H1 (cell line): ENCODE data around the gene RIMBP2. TPM values are rescaled to one million over a fixed set of nuclear protein-coding genes. Genes with fewer than 3 reads are reported as not detected.

ENCODE experiments used
- CTCF ChIA-PET: fragments of 300-600 bp; sonication (Branson Sonifier 250); formaldehyde crosslinking; loops from one replicate; lab custom pipeline; 2021; ENCODE audit not compliant: partially characterized antibody; lab: Charles Lee
- POLR2A ChIA-PET: fragments of 300-600 bp; sonication (Branson Sonifier 250); formaldehyde crosslinking; loops from one replicate; lab custom pipeline; 2021; ENCODE audit warnings: inconsistent platforms; ENCODE audit not compliant: partially characterized antibody; lab: Charles Lee
- DNase-seq, 2 experiments: peaks; one replicate each; pipeline versions ENCODE4 v3.0.0 to v3.0.0-alpha.2; 2010 to 2022; ENCODE audit warnings: low spot score in 2 of 2, low read depth in 1 of 2, mixed read lengths in 1 of 2
- FAIRE-seq: peaks from 2 replicates; lab custom pipeline; 2011; peaks lifted over from hg19 to GRCh38; lab: Jason Lieb, UNC
- H2AFZ ChIP-seq: 2 replicates; pipeline ENCODE4 v1.8.1; 2012; ENCODE audit warnings: low read length, inconsistent platforms
- H2AK5ac ChIP-seq: 2 replicates; pipeline ENCODE4 v1.6.1; 2013; ENCODE audit warnings: low read depth, low read length
- H2BK120ac ChIP-seq: replicated peaks from 2 replicates; pipeline ENCODE3; 2013; ENCODE audit warnings: low read depth, low read length, inconsistent platforms
- H2BK12ac ChIP-seq: 2 replicates; pipeline ENCODE4 v1.6.1; 2013; ENCODE audit warnings: low read depth, low read length
- H2BK15ac ChIP-seq: 2 replicates; pipeline ENCODE4 v1.6.1; 2013; ENCODE audit warnings: low read length
- H2BK20ac ChIP-seq: 2 replicates; pipeline ENCODE4 v1.6.1; 2013; ENCODE audit warnings: low read length
- H2BK5ac ChIP-seq: 2 replicates; pipeline ENCODE4 v1.6.1; 2013; ENCODE audit warnings: low read depth, low read length
- H3K14ac ChIP-seq: 2 replicates; pipeline ENCODE4 v1.6.1; 2013; ENCODE audit warnings: inconsistent platforms; ENCODE audit not compliant: insufficient read length
- H3K18ac ChIP-seq: 2 replicates; pipeline ENCODE4 v1.6.1; 2013; ENCODE audit warnings: low read length; ENCODE audit errors: extremely low read depth
- H3K23ac ChIP-seq: 2 replicates; pipeline ENCODE4 v1.6.1; 2013; ENCODE audit warnings: inconsistent platforms; ENCODE audit not compliant: insufficient read length
- H3K23me2 ChIP-seq: 2 replicates; pipeline ENCODE4 v1.6.1; 2013; ENCODE audit warnings: low read depth, low read length
- H3K27ac ChIP-seq: 2 replicates; pipeline ENCODE4 v1.6.1; 2011; ENCODE audit warnings: low read depth, low read length, inconsistent platforms
- H3K27me3 ChIP-seq, 4 experiments: replicated peaks in 1 of 4; 1 replicate in 1 of 4; 2 replicates in 3 of 4; pipeline versions ENCODE4 v1.6.1 to v1.8.1; 2011 to 2013; ENCODE audit warnings: low read length in 3 of 4, mild to moderate bottlenecking in 3 of 4, inconsistent platforms in 2 of 4, mixed read lengths in 2 of 4, moderate library complexity in 1 of 4; ENCODE audit not compliant: control insufficient read depth in 3 of 4, insufficient read depth in 3 of 4; ENCODE audit errors: extremely low read depth in 1 of 4
- H3K36me3 ChIP-seq, 4 experiments: 2 replicates each; pipeline versions ENCODE4 v1.6.1 to v1.8.1; 2011 to 2013; ENCODE audit warnings: mild to moderate bottlenecking in 4 of 4, low read length in 3 of 4, moderate library complexity in 2 of 4, control low read depth in 1 of 4, inconsistent platforms in 1 of 4; ENCODE audit not compliant: insufficient read depth in 4 of 4, control insufficient read depth in 2 of 4
- H3K4ac ChIP-seq: replicated peaks from 2 replicates; pipeline ENCODE3; 2013; ENCODE audit warnings: low read length, low read depth, mixed read lengths, inconsistent platforms; ENCODE audit not compliant: insufficient read length
- H3K4me1 ChIP-seq, 4 experiments: replicated peaks in 1 of 4; 1 replicate in 1 of 4; 2 replicates in 3 of 4; pipeline versions ENCODE4 v1.6.1 to v1.8.1; 2011 to 2013; ENCODE audit warnings: low read length in 3 of 4, inconsistent platforms in 2 of 4, mixed read lengths in 1 of 4; ENCODE audit not compliant: insufficient read depth in 4 of 4, control insufficient read depth in 3 of 4
- H3K4me2 ChIP-seq, 2 experiments: 2 replicates each; pipeline versions ENCODE4 v1.6.1 to v1.8.1; 2011 to 2013; ENCODE audit warnings: low read depth in 2 of 2, low read length in 2 of 2, control low read depth in 1 of 2, inconsistent platforms in 1 of 2, mild to moderate bottlenecking in 1 of 2; ENCODE audit not compliant: insufficient read depth in 1 of 2
- H3K4me3 ChIP-seq, 4 experiments: fragments of 200-600, 300-600 bp in 1 of 4; sonication (generic), shearing (Covaris generic), sonication (Bioruptor Twin) in 1 of 4; 2 replicates each; pipeline versions ENCODE4 v1.5.1 to v1.8.1; 2011 to 2016; ENCODE audit warnings: low read length in 4 of 4, low read depth in 3 of 4, control low read depth in 2 of 4, inconsistent platforms in 2 of 4, mild to moderate bottlenecking in 2 of 4, mixed read lengths in 1 of 4, moderate library complexity in 1 of 4; ENCODE audit not compliant: insufficient read depth in 2 of 4; ENCODE audit errors: extremely low read depth in 1 of 4
- H3K56ac ChIP-seq: replicated peaks from 2 replicates; pipeline ENCODE3; 2013; ENCODE audit warnings: low read depth, mild to moderate bottlenecking, mixed read lengths, low read length, inconsistent platforms; ENCODE audit not compliant: insufficient read length
- H3K79me1 ChIP-seq: 2 replicates; pipeline ENCODE4 v1.6.1; 2013; ENCODE audit warnings: low read depth, low read length, control low read depth
- H3K79me2 ChIP-seq, 2 experiments: 2 replicates each; pipeline versions ENCODE4 v1.6.1 to v1.8.1; 2012 to 2013; ENCODE audit warnings: low read length in 2 of 2, mild to moderate bottlenecking in 2 of 2, inconsistent platforms in 1 of 2; ENCODE audit not compliant: insufficient read depth in 2 of 2, control insufficient read depth in 1 of 2
- H3K9ac ChIP-seq, 4 experiments: replicated peaks in 1 of 4; 1 replicate in 1 of 4; 2 replicates in 3 of 4; pipeline versions ENCODE4 v1.6.1 to v1.8.1; 2011 to 2013; ENCODE audit warnings: low read depth in 3 of 4, low read length in 3 of 4, control low read depth in 2 of 4, mild to moderate bottlenecking in 2 of 4, moderate library complexity in 2 of 4, inconsistent platforms in 1 of 4; ENCODE audit errors: extremely low read depth in 1 of 4
- H3K9me3 ChIP-seq, 2 experiments: 2 replicates each; pipeline versions ENCODE4 v1.6.1 to v1.8.1; 2012 to 2013; ENCODE audit warnings: mild to moderate bottlenecking in 2 of 2, moderate library complexity in 2 of 2, control low read depth in 1 of 2, inconsistent platforms in 1 of 2, low read depth in 1 of 2, low read length in 1 of 2, mixed read lengths in 1 of 2; ENCODE audit not compliant: insufficient read depth in 2 of 2
- H4K20me1 ChIP-seq, 2 experiments: replicated peaks in 1 of 2; 2 replicates each; pipeline versions ENCODE3 to v1.8.1; 2011 to 2013; ENCODE audit warnings: inconsistent platforms in 2 of 2, low read length in 2 of 2, mild to moderate bottlenecking in 1 of 2; ENCODE audit not compliant: insufficient read depth in 2 of 2, control insufficient read depth in 1 of 2
- H4K5ac ChIP-seq: 2 replicates; pipeline ENCODE4 v1.6.1; 2013; ENCODE audit warnings: low read length, low read depth, mixed read lengths, inconsistent platforms; ENCODE audit not compliant: insufficient read length
- H4K8ac ChIP-seq: 2 replicates; pipeline ENCODE4 v1.8.0; 2013; ENCODE audit warnings: mild to moderate bottlenecking, moderate library complexity, low read length, inconsistent platforms; ENCODE audit not compliant: insufficient read depth; ENCODE audit errors: extremely low read depth
- H4K91ac ChIP-seq: replicated peaks from 2 replicates; pipeline ENCODE3; 2013; ENCODE audit warnings: low read length, mixed read lengths, inconsistent platforms; ENCODE audit not compliant: insufficient read length
- BCL11A ChIP-seq, 2 experiments: IDR thresholded peaks; one replicate each; pipeline ENCODE4 v1.6.1; 2011; ENCODE audit warnings: low read depth in 2 of 2, low read length in 2 of 2, mild to moderate bottlenecking in 2 of 2
- CHD1 ChIP-seq: IDR thresholded peaks from 2 replicates; pipeline ENCODE4 v1.6.1; 2012; ENCODE audit warnings: low read depth, low read length, improper control_type of control experiment
- CHD2 ChIP-seq: IDR thresholded peaks from 2 replicates; pipeline ENCODE4 v1.6.1; 2012; ENCODE audit warnings: low read length, improper control_type of control experiment
- EGR1 ChIP-seq: IDR thresholded peaks from 2 replicates; pipeline ENCODE4 v1.6.1; 2011; ENCODE audit warnings: low read depth, low read length, borderline replicate concordance
- EZH2 ChIP-seq: fragments of 200-600 bp; sonication (generic); IDR thresholded peaks from 2 replicates; pipeline ENCODE4 v1.7.1; 2012; ENCODE audit warnings: low read depth, mild to moderate bottlenecking, moderate library complexity, low read length, inconsistent platforms; ENCODE audit not compliant: severe bottlenecking
- JUN ChIP-seq: IDR thresholded peaks from 2 replicates; pipeline ENCODE4 v1.6.1; 2011; ENCODE audit warnings: low read depth, mild to moderate bottlenecking, improper control_type of control experiment, low read length
- JUND ChIP-seq: IDR thresholded peaks from 2 replicates; pipeline ENCODE4 v1.6.1; 2011; ENCODE audit warnings: mild to moderate bottlenecking, improper control_type of control experiment, low read length
- KDM1A ChIP-seq: fragments of 200-600, 300-600 bp; sonication (generic); IDR thresholded peaks from 2 replicates; pipeline ENCODE4 v1.7.1; 2016; ENCODE audit warnings: mild to moderate bottlenecking, low read length, borderline replicate concordance
- NANOG ChIP-seq: IDR thresholded peaks from 2 replicates; pipeline ENCODE4 v1.6.1; 2011; ENCODE audit warnings: low read length, low read depth, mild to moderate bottlenecking, inconsistent platforms; ENCODE audit not compliant: insufficient read depth, poor library complexity, severe bottlenecking
- POU5F1 ChIP-seq: IDR thresholded peaks from 2 replicates; pipeline ENCODE4 v1.6.1; 2011; ENCODE audit warnings: low read depth, mild to moderate bottlenecking, low read length, moderate library complexity
- RXRA ChIP-seq: IDR thresholded peaks from 2 replicates; pipeline ENCODE4 v1.6.1; 2011; ENCODE audit warnings: low read depth, mild to moderate bottlenecking, low read length, moderate library complexity; ENCODE audit not compliant: insufficient read depth
- SIN3A ChIP-seq, 2 experiments: IDR thresholded peaks in 1 of 2; conservative IDR thresholded peaks in 1 of 2; 2 replicates each; pipeline ENCODE4 v1.6.1; 2011 to 2012; ENCODE audit warnings: low read length in 2 of 2, improper control_type of control experiment in 1 of 2, low read depth in 1 of 2, mild to moderate bottlenecking in 1 of 2
- SIRT6 ChIP-seq: IDR thresholded peaks from one replicate; pipeline ENCODE4 v1.7.1; 2012; ENCODE audit warnings: low read length, inconsistent platforms
- SP2 ChIP-seq: IDR thresholded peaks from 2 replicates; pipeline ENCODE4 v1.6.1; 2012; ENCODE audit warnings: mild to moderate bottlenecking, low read length, inconsistent platforms
- TEAD4 ChIP-seq: IDR thresholded peaks from 2 replicates; pipeline ENCODE4 v1.6.1; 2012; ENCODE audit warnings: low read depth, low read length, inconsistent platforms, mixed read lengths
- WGBS, 2 experiments: shearing (Covaris generic) in 1 of 2; methylation state at CpG; one replicate each; pipeline versions ENCODE4 v1.1.6 to v1.1.7; 2013 to 2015; ENCODE audit warnings: low lambda C conversion rate in 2 of 2, mixed read lengths in 2 of 2, inconsistent platforms in 1 of 2, low coverage in 1 of 2, missing lambda C conversion rate in 1 of 2; ENCODE audit not compliant: insufficient replicate concordance in 2 of 2, insufficient coverage in 1 of 2, insufficient read length in 1 of 2; ENCODE audit errors: extremely low coverage in 1 of 2, missing lambda C conversion rate in 1 of 2; 5-methylcytosine and 5-hydroxymethylcytosine counted together
- polyA plus RNA-seq, 7 experiments: library from polyadenylated mRNA; depleted of rRNA in 3 of 7; stranded (reverse) in 5 of 7; unstranded in 2 of 7; fragments of >200 nt in 5 of 7; fragments of 200-250 nt in 2 of 7; gene quantifications; 1 replicate in 5 of 7; 2 replicates in 1 of 7; 4 replicates in 1 of 7; pipeline versions ENCODE4 v1.2.1 to v1.2.3, GENCODE V29; 2011 to 2013; ENCODE audit warnings: missing spikeins in 2 of 7, mixed read lengths in 2 of 7
- total RNA-seq: library from RNA; stranded (reverse); fragmentation: NEBNext Ultra II Directional; extraction: Animal tissue kit (Norgen Biotek cat#: 25700); gene quantifications from 2 replicates; pipeline ENCODE4 v1.2.1, GENCODE V29; 2021

RIMBP2 gene
- total and polyA plus RNA-seq, 2 of the 8 experiments (the other 6 are each of a cell fraction or from before 2014, with no cell fraction given) = 0.18 to 0.65 TPM

DNA sequence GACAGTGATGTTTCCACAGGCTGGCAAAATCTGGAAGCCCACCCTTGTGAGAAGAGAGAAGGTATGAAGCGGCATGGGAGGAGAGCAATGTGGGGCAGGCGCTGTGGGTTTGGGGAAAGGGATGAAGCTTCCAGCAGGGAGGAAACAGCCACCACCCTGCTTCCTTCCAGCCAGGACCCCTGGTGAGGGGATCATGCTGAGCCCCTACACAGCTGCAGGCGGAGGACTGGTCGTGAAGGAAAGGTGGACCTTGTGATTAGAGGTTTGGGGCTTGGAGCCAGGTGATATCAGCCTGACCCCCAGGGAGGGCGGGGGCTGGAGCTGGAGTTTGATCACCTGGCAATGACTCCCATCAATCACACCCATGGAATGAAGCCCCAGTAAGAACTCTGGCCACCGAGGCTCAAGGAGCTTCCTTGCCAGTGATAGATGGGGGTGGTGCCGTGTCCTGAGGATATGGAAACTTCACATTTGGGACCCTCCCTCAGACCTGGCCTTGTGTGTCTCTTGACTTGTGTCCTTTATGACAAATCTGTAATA lies 48.6 kb downstream of the RIMBP2 start:
- no peak overlapping the region for H4K8ac ChIP-seq
- H3K4me3 ChIP-seq = no peak overlapping the region
- no peak overlapping the region for H4K91ac ChIP-seq
- H2BK5ac ChIP-seq = no peak overlapping the region
- no peak overlapping the region for H2BK12ac ChIP-seq
- no peak overlapping the region for H3K4me2 ChIP-seq
- no peak overlapping the region for H3K56ac ChIP-seq
- H3K27me3 ChIP-seq = no peaks in the 10 kb centered on the region; a peak in 1 of 7 replicates
- H3K9me3 ChIP-seq = peaks cover 11 to 20% of the 10 kb centered on the region in 2 experiments
- no peaks in the 10 kb centered on the region for H3K79me1 ChIP-seq
- no peak overlapping the region for H2BK120ac ChIP-seq
- no peaks in the 10 kb centered on the region for H3K36me3 ChIP-seq
- no peak for FAIRE-seq
- WGBS, 2 experiments = 90% methylated on average over 7 of the region's 7 CpGs; no CpG with 5 or more reads in 1 of the 2 experiments
- H4K20me1 ChIP-seq = no peaks in the 10 kb centered on the region
- no peak overlapping the region for H3K14ac ChIP-seq
- H3K18ac ChIP-seq = no peak overlapping the region
- no peak overlapping the region for H3K23ac ChIP-seq
- H3K23me2 ChIP-seq = no peaks in the 10 kb centered on the region; the same call in 1 of the 2 replicates
- no peak overlapping the region for H2AFZ ChIP-seq
- no peak overlapping the region for H2BK15ac ChIP-seq
- no peak overlapping the region for H3K4ac ChIP-seq
- H3K9ac ChIP-seq = no peak overlapping the region
- H3K4me1 ChIP-seq = no peaks in the 10 kb centered on the region
- H3K79me2 ChIP-seq = no peaks in the 10 kb centered on the region
- ChIA-PET CTCF (interaction anchor here (1.3 to 2.3 kb wide), 2 partner anchors 32 to 81 kb away, joined by 5 to 6 read pairs; no protein-coding TSS in a partner anchor), POLR2A (interaction anchor here (0.6 kb wide), 1 partner anchor 88 kb away, joined by 4 read pairs; no protein-coding TSS in a partner anchor)
- no peak overlapping the region for H3K27ac ChIP-seq
- no peak overlapping the region for H2BK20ac ChIP-seq
- no peak overlapping the region for H4K5ac ChIP-seq
- DNase-seq = no peak
- no peak overlapping the region for H2AK5ac ChIP-seq
- TF ChIP-seq JUN (no peak), CHD1 (no peak), JUND (no peak), SIN3A (conservative IDR thresholded peaks at IDR 0.05 in 1 of 2, IDR thresholded peaks at IDR 0.05 in 1 of 2; ENCODE audit: low read depth in 1 of 2, low read length in 2 of 2) (no peak), BCL11A (IDR thresholded peaks at IDR 0.05; ENCODE audit: low read depth in 2 of 2, low read length in 2 of 2) (no peak), EZH2 (no peak), POU5F1 (no peak), KDM1A (no peak), EGR1 (no peak), CHD2 (no peak), RXRA (no peak), NANOG (no peak), SIRT6 (no peak), SP2 (no peak), TEAD4 (no peak)
